GM18498 (cell line): ENCODE results near the gene TUNAR.

Experiments used
- ATAC-seq: cut with Tn5 transposase; IDR thresholded peaks from one replicate; pipeline ENCODE4 v1.9.1; 2021; ENCODE audit warnings: mild to moderate bottlenecking, moderate library complexity; ENCODE audit not compliant: unreplicated experiment

Gene TUNAR

DNA sequence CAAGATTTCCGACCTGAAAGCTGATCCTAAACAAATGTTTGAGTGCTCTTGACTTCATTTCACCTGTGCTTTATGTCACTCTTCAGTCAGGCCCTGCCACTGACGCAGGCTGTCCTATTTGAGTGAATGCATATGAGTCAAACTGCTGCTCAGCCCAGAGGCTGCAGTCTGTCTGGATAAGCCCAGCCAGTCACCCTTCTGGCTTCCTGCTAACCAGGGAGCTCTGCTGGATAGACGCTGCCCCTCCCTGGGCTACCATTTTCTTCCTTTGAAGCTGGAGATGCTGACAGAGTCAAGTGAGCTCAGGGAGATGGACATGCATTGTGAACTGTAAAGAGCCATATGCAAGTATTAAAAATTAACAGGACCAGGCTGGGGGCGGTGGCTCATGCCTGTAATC, 5.1 kb upstream of the TUNAR start:
- no peak for ATAC-seq

DNA sequence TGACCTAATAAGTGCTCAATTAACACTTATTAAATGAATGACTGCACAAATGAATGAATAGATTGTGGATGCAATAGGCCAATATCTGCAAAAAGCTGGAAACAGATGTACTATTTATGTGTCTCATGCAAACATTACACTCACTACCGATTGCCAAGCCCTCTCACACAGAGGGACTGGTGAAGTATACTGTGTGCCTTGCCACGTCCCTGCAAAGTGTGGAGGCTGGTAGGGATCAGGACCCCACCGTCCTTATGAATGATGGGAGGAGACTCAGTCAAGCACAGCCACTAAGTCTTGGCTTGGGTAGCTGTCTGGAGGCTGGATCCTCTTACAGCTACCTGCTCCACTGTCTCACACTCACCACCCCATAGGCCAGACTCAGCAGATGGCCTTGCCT, 3.9 kb upstream of the TUNAR start:
- ATAC-seq = no peak

DNA sequence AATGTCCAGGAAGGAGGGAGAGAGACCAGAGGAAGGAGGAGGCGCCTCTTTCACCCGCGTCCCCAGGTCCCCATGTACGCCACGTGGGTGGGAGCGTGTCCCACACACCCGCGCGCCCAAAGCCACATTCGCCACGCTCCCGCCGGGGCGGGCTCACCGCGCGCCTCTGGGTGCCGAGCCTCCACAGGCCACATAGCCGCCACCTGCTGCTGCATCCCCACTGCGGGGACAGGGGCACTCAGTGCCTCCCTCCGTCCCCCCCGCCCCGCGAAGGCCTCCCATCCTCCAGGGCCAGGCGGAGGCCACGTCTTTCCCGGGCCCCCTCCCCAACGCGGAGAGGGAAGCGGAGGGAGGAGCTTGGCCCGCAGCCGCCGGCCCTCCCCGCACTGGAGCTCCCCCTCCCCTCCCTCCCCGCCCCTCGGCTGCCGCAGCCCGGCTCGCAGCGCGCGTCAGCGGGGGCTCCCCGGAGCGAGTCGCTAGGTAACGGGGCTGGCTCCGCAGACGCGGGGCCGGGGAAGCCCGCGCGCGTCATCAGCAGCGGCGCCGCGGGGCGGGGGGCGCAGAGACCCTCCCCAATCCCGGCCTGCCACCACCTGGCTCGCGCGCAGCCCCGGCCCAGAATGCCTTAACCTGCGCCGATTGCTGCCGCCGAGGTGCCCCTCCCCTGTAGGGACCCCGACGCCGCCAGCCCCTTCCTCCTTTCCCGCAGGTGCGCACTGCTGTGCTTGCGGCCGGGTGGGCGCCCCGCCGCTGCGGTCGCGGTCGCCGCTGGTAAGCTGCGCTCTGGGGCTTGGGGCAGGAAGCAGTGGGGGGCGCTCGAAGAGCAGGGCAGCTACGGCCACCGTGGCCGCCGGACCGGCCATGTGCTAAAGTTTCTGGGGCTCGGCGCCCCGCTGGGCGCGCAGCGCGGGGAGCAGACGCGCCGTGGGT, 536 bp upstream of the TUNAR start:
- ATAC-seq = no peak

DNA sequence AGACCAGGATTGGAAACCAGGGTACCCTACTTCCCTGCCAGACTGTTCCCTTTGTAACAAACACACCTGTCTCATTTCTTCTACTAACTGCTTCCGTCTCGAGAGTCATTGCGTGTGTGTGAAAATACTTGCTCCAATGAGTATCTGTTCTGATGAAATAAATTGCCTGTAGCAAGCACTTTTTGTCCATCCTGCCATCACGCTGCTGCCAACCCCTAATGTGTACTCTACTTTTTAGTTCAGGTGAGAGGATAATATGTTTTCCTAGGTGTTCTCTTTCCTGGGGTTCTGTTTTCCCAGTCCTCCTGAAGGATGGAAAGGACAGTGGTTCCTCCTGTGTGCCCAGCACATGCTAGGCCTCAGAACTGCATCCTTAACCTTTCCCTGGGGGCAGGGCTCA, 1.0 kb downstream of the TUNAR start:
- ATAC-seq = no peak

DNA sequence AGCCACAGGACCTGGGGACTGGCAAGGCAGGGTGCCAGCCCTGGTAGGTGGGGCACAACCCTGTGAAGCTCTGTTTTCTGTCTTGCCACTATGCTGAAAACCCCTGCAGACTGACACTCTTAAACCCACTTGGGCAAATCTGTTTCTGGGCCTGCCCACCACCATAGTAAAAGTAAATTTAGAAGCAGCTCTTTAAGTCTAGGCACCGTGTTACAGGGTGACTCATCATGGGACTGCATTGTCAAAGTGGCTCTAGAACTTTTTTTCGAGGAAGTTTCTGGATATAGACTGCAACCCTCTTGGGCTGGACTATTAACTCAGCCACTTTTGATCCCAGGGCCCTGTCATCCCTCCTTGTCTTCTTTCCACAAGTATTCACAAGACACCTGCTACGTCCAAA, 7.7 kb downstream of the TUNAR start:
- ATAC-seq = no peak

DNA sequence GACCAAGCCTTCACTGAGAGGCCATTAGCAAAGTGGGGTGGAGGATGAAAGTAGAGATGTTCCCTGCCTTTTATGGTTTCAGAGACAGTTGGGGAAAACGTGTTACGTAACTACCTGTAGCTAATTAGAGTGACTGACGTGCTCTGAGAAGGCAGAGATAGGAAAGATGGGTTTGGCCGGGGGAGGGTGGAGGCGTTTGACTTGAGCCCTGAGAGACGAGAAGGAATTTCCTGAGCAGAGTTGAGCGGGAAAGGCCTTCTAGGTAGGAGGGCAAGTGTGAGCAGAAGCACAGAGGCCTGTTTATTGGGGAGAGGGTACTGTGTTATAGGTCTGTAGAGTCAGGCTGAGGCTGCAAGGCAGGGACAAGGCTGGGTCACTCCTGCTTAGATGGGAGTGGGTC, 8.6 kb downstream of the TUNAR start:
- no peak for ATAC-seq

DNA sequence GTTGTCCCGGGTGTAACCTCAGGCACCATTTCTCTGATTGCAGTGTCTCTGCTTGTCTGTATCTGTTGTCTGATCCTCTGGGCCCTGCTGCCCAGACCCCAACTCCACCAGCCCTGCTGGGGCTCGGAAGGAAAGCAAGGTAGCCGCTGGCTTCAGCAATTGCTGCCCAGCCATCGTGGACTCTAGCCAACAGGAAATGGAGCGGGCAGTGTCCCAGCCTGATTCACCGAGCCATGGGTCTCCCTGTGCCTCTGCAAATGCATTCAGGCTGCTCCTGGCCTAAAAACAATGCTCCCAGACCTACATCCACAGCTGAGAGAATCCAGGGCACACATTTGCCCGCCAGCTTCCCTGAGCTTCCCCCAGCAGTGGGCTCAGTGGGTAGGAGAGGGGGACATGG, 9.2 kb downstream of the TUNAR start:
- ATAC-seq = no peak

DNA sequence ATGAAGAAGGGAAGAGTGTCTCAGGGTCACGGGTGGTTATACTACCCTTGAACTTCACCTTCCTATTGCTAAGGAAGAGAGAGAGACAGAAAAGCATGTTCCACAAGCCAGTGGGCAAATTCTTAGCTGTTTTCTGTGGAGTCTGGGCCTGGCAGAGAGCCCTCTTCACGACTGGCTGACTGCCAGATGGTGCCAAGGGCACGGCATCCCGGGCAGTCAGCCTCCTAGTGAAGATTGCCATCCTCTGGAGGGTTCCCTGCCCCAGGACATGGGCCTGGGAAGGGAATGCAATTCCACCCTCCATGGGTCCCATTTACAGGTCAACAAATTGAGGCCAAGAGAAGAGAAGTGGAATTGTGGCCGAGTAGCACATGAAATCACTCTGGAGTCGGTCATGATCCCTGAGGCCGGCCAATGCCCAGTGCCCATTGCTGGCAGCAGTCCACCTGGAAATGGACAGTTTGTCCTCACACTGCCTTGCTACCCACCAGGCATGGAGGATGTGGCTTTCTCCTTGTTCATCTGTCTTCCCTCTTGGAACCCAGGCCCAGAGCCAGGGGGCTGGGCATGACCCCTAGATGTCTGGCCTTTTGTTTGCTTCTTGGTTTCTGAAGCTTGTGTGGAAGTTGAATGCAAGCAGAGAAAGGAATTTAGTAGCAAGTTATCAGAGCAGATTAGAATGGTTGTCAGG, 9.9 kb downstream of the TUNAR start:
- ATAC-seq = no peak

DNA sequence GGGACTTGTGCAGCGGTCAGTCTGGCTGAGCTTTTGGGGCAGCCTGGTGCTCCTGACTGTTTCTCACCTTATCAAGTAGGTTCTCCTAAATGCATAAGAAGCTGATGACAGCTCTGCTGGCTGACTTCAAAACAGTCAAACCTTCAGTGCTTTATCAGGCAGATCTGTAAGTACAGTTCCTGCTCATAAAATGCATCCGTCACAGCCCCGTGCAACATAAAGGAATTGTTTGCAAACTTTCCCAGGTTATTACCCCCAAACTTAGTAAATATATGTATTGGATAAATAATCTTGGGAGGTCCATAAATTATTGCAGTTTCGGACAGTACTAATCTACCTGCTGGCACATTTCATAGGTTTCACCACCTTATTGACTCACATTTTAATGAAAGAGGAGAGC, 10.7 kb downstream of the TUNAR start:
- ATAC-seq = no peak

DNA sequence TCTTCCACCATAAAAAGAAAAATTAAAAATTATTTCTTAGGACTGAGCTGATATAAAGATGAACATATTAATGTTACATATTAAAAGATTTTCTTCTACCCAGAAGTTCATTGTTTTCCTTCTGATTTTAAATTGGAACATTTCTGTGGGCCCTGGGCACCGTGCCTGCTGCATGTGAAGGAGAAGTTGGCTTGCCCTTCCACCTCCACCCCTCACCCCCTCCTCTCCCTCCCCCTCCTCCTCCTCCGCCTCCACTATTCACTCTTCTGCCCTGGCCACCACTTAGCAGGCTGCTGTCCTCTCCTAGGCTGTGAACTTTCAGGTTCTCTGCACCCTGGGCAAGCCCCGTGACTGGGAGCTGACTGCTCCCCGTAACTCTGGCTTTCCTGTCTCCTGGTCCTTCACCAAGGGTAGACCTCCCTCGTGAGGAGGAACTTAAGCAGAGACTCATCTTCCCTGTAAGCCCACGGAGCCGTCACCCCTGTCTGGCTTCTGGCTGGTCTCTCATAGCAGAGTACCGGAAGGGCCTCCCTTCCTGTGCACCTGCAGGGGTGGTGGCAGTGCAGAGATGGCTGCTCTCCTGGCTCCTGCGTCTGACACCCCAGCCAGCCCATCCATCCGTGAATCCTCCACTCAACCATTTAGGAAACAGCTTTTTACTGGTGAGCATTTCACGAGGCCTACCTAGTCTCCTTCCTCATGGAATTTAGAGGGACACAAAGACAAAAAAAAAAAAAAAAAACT, 12.8 kb downstream of the TUNAR start:
- ATAC-seq = no peak

DNA sequence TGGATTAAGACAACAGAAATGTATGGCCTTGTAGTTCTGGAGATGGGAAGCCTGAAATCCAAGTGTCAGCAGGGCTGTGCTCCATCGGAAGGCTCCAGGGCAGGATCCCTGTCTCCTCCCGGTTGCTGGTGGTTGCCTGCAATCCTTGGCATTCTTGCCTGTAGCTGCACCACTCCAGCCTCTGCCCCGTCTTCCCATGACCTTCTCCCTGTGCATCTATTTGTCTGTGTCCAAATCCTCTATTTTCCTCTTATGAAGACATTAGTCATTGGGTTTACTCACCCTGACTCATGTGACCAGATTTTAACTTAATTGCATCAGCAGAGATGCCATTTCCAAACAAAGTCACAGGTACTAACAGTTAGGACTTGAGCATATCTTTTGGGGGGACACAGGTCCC, 15.1 kb downstream of the TUNAR start:
- no peak for ATAC-seq

DNA sequence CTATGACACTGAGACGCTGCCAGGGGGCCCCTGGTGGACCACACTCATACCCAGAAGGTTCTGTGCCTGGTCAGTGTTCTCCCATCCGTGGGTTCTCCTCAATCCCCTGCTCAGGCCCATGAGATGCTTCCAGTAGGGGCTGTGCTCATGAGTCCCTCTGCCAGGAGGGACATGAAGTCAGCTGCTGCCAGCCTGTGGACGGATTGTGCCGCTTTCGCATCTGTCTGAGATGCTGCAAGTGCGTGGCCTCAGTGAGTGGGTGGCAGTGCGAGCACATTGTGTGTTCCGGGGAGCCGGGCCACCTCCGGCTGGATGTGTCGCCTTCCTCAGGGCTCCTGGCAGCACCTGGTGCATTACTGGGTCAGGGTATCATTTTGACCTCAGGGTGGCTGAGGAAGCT, 15.5 kb downstream of the TUNAR start:
- no peak for ATAC-seq

DNA sequence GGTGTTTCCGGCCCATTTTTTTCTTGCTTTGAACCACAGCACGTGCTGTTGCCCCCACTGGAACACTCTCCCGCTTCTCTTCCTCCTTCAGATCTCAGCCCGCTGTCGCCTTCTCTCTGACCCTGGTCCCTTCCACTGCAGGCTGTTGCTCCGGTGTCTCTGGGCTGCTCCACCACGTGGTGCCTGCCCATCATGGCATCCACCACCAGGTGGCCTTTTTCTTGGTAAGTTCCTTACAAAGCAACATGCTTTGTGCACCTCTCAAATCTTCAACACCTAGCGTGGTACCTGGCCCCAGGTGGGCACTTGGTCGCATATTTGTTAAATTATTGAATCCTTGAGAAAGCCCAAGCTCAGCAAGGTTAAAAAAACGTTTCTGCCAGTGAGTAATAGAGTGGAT, 19.1 kb downstream of the TUNAR start:
- no peak for ATAC-seq

DNA sequence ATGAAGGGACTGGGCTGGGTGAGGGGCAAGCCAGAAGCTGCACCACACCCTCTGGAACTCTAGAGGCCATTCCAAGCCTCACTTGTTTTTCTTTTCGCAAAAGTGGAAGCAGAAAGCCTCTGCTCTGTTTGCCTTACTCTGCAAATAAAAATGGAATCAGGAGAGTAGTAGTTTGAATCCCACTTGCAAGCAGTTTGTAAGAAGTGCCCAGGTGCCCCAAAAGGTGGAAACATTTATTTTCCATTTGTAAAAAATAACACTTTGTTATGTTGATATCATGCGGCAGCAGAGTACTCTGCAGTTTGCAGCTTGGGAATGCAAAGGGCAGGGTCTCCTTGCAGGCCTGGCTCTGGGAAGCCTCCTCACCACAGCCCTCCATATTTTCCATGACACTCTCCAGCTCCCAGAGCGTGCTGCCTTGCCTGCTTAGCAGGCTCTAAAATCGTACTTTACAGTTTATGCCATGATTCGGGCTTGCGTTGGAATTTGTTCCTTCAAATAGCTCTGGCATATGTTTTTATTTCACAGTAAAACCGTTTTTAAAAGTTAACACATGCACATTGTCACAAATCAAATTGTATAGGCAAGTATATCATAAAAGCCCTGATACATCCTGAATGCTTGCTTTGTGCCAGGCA, 20.0 kb downstream of the TUNAR start:
- no peak for ATAC-seq

DNA sequence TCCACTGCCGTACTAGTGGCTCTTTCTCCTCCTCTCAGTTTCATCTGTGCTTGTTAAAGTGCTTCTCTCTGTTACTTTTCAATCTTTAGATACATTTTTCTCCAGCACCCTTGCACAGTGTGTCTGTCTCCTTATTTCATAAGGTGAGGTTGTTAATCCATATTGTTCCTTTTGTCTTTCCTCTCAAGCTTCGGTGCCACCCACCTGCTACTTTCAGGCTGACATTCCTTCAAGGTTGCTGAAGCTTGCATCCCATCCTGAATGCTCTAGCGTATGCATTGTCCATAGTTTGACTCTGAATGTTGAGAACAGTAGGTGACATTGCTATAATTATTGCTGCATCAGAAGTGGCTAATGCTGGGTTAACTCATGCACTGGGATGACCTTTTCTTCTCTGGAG, 20.6 kb downstream of the TUNAR start:
- no peak for ATAC-seq

DNA sequence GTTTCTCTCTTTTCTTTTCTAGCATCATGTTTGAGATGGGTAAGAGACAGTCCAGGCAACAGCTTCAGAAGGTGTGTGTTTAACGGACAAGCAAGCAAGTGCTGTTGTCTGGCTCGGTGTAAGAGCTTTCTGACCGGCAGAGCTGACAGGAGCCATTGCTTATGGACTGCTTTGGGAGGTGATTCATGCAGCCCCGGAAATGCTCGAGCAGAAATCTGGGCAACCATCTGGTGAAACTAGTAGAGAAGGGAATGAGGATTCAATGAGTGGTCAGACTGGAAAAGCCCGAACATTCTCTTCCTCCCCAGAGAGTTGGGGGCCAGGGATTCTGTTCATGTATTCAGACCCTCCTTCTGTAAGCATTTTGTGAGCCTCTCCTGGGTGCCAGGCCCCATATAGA, 24.4 kb downstream of the TUNAR start:
- ATAC-seq = no peak

DNA sequence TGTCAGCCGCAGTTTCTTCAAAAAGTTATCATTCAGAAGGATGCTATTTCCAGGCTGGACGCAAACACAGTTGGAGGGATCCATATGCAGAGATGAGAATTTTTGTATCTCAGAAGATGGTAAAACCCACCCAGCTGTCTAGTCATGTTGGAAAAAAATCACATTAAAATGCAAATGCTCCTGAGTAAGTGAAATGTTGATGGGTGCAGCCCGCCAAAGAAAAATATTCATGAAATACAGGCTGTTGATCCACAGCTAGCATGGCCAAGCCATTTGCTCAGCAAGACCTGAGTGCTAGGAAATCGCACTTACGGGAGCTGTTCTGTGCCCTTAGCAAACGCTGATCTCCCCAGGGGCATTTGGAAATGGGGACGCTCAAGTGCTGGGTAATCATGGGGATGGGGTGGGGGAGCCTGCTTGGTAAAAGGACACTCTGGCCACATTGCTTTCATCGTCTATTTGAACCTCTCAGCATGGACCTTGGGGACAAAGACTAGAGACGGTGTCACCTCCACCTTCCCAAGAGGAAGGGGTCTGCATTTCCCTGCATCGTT, 25.7 kb downstream of the TUNAR start:
- ATAC-seq = no peak

DNA sequence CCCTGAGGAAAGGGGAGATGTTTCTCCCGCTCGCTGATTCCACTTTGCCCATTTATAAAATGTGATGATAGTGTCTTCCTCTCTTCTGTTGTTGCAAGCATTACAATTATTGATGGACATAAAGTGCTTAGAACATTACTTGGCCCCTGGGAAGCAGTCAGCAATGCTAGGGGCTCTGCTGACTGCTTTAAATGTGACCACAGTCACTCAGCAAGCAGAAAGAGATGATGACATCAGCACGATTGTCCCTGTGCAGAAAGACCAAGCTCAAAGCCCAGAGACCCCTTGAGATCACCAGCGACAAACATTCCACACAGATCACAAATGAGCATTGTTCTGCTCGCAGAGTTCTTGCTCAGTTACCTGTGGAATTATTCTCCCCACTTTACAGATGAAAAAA, 26.5 kb downstream of the TUNAR start:
- ATAC-seq = no peak

DNA sequence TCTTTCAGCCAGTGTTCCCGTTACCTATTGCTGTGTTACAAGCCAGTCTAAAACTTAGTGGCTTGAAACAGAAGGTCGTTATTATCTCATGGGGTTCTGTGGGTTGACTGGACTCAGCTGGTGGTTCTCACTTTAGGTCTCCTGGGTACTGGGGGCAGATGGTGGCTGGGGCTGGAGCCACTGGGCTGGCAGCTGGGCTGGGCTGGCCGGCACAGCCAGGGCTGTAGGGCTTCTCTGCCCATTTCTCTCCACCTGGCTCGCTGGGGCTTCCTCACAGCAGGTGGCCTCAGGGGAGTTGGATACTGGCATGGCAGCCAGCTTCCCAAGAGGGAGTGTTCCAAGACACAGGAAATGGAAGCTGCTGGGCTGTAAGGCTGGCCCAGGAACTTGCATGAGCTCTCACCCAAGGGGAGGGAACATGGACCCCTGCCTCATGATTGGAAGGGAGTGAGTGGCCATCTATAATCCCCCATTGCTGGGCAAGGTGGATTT, 27.0 kb downstream of the TUNAR start:
- ATAC-seq = no peak

DNA sequence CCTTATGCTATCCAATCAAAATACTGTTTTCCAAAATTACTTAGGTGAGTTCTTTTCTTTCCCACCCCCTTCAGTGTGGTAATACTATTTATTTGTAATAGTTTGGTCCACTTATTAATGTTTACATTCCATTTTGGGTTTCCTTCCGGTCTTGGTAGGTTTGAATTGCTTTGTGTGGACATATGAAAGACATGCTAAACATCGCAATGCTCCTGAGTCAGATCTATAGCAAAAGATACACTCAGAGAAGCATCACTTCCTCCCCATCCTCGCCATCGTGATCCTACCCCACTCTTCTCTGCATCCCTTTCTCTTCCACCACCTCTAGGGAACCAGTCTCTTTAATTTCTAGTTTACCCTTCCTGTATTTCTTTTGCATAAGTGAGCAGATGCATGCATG, 30.0 kb downstream of the TUNAR start:
- no peak for ATAC-seq

DNA sequence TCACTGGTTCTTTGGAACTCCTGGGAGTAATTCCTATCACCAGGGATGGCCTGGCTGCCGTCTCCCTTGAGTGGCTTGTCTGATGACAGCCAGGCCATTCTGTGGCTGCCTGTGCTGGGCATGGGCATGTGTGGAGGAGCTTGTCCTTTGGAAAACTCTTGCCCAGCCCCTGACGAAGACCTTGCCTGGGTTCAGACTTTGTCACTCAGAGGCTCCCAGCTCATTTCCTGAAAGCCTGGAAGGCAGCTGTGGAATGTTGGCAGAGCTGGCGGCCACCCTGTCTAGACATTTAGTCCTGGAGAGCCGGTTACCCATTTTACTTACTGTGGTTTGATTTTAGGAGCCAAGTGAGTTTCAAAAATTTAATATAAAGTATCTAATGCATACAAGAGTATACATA, 34.0 kb downstream of the TUNAR start:
- ATAC-seq = no peak
